H54 (cell line): Measurements from ENCODE around the gene HERC2.
A peak's percentile ranks its signal among the peaks of the same experiment; 100 is the strongest.

Source experiments
- DNase-seq: peaks from one replicate; pipeline ENCODE4 v3.0.0; 2011; ENCODE audit warnings: low spot score, mixed read lengths; ENCODE audit not compliant: insufficient read length
- FAIRE-seq: peaks from 3 replicates; lab custom pipeline; 2011; peaks lifted over from hg19 to GRCh38; lab: Jason Lieb, UNC
- POLR2A ChIP-seq: IDR thresholded peaks from 2 replicates; pipeline ENCODE4 v1.6.1; 2011; ENCODE audit warnings: low read depth, mild to moderate bottlenecking, low read length

Gene HERC2

GRCh38 chr15:28096670-28097431, 225.1 kb downstream of the HERC2 start:
- TF ChIP-seq POLR2A, result no peak
- no peak for FAIRE-seq
- DNase-seq, result no peak

DNA sequence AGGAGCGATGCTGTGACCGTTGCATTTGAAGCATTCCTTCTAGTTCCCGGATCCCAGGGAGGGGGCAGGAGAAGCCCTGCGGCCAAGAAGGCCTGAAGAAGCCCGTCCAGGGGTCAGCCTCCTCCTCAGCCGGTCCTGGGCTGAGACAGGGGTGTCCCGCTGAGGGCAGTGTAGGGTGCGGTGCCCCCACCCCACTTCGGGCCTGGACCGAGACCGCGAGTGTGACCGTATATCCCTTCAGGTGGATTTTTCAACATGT, 225.6 kb downstream of the HERC2 start:
- FAIRE-seq (no peak), DNase-seq (no peak)
- no peak for TF ChIP-seq POLR2A

GRCh38 chr15:28094732-28095521, 227.1 kb downstream of the HERC2 start:
- no peak for FAIRE-seq
- no peak for DNase-seq
- no peak for TF ChIP-seq POLR2A

DNA sequence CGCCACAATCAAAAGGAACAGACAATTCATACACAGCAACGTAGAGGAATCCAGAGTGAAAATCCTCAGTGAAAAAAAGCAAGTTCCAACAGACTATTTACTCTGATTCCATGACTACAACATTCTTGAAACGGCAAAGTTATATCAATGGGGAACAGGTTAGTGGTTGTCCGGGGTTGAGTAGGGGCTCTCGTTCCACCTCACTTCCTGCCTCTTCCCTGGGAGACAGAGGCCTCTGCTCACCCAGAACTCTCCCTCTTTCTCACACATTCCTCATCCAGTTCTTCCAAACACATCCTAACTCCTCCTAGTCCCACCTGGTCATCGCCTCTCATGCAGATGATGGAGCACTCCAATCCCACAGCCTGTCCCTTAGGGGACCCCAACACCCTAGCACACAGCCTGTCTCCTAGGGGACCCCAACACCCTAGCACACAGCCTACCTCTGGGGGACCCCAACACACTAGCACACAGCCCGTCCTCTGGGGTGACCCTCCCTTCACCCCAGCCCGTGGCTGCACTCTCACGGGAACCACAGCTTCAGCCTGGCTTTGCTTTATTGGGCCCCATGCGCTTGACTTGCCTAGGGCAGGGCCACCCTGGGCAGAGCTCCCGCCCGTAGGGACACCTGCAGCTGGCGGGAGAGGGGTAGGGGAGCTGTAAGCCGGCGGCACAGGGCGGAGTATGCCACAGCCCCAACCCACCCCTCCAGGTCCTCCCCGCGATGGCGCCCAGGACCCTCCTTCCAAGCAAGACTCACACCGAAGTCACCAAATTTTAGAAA, 228.0 kb downstream of the HERC2 start:
- no peak for TF ChIP-seq POLR2A
- DNase-seq (no peak), FAIRE-seq (no peak)

- FAIRE-seq, result no peak
- TF ChIP-seq POLR2A, result no peak
- no peak for DNase-seq
These were observed 230.7 kb downstream of the HERC2 start for GRCh38 chr15:28091313-28091712.

GRCh38 chr15:28086175-28086703, 235.7 kb downstream of the HERC2 start:
- DNase-seq (peak; percentile 57), FAIRE-seq (peak; percentile 93)
- TF ChIP-seq POLR2A, result no peak

DNA sequence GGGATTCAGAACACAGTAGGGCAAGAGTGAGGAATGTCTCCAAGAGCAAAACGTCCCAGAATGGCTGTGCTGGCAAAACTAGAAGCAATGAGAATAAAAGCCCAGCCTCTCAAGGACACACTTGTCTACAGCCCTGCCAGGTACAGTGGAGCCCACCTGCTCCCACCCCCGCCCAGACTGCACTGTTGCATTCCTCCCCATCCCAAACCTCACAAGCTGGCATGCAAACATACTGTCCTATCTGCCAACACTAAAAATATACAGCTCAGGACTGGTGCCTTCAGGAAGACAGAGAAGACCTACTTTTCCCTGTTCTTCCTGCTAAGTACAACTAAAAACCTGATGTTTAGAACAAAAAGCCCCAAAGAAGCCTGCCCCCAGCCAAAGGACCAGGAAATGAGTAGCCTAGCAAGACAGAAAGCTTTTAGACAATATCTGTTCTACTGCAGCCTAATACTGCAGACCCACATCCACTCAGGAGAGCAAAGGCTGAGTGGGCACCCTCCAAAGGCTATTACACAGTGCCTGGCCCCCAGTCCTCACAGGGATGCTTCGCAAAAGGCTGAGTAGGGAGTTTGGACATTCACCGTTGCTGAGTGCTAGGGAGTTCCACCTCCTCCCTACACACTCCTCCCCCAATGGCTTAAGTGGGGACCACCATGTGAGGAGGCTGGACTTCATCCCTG, 236.3 kb downstream of the HERC2 start:
- no peak for DNase-seq
- no peak for TF ChIP-seq POLR2A
- FAIRE-seq, result no peak

GRCh38 chr15:28084547-28084946, 237.4 kb downstream of the HERC2 start:
- no peak for FAIRE-seq
- no peak for DNase-seq
- no peak for TF ChIP-seq POLR2A

DNA sequence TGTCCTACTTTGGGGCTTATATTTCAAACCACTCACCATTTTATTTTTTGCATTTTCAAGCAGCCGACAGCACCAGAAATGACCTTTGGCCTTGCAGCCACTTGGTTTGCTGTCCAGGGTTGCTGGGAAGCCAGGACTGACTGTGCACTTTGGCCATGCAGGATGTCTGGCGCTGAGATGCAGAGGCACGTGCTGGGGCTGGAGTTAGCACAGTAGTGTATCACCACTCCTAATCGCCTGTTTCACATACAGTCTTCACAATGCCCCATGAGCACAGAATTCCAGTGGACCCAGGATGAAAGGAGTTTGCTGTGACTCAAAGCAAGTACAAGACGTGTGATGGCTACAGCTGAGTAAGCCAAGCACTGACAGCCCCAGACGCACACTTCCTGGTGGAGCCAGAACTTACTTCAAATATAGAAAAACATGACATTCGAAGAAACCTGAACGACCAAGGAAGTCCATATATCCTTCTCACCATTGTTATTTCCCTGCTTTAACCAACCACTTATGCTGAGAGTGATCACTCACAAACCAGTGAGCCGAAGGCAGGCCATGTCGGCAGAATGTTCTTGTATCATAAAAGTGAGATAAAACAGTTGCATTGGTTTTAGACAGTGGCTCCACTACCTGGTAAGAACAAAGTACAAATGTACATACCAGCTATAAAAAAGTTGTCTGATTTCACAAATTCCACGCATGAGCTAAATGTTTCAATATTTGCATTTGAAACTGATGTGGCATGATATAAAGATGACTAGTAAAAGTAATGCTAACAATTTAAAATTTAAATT, 238.9 kb downstream of the HERC2 start:
- FAIRE-seq, result no peak
- DNase-seq, result no peak
- no peak for TF ChIP-seq POLR2A

GRCh38 chr15:28081594-28081993, 240.4 kb downstream of the HERC2 start:
- FAIRE-seq (no peak), DNase-seq (no peak)
- TF ChIP-seq POLR2A, result no peak

DNA sequence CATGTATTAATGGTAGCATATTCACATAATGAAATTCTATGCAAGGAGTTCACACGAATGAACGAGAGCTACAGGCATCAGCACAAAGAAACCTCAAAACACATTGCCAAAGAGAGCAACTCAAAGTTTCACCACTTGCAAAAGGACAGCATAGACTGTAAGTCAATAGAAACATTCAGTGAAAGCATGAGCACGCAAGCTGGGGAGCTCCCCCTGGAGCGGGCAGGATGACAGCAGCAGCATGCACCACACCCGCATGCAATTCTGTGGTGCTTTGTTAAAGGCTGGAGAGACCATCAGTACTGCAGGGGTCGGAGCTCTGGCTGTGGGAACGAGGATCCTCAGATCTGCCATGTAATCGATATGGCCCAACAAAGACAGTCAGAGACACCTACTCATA, 241.6 kb downstream of the HERC2 start:
- DNase-seq (no peak), FAIRE-seq (no peak)
- no peak for TF ChIP-seq POLR2A

DNA sequence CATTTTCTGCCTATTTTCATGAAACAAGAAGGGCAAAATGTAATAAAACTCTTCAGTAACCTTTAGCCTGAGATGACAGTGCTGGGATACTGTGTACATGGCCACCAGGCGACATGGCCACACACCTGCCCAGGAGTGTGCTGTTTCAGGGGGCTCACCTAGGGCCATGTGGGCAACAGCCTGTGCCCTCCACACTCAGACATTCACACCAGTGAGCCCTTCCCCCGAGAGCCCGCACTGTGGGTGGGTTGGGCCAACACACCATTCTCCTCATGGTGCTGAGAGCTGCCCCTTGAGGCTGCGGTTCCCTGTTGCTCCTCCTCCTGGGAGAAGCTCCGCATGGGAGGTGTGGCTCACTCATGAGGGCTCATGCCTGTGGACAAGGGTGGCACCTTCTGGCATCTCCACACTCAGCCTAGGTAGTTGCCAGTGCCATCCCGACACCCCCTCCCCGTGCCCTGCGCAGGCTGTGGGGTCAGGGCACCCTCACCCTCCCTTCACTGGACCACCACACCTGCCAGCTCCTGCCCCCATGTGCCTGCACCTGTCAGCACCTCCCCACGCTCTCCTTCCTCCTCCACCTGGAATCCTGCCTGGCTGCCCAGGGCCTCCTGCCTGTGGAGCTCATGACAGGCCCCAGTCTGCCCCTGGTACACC, 242.5 kb downstream of the HERC2 start:
- no peak for FAIRE-seq
- no peak for DNase-seq
- TF ChIP-seq POLR2A, result no peak
